H1 (cell line): ENCODE data around the gene ANKH. TPM values are rescaled to one million over a fixed set of nuclear protein-coding genes. Genes with fewer than 3 reads are reported as not detected.

Source experiments
- ATF2 ChIP-seq: IDR thresholded peaks from 2 replicates; pipeline ENCODE4 v1.6.1; 2012; ENCODE audit warnings: low read length, inconsistent platforms
- CHD7 ChIP-seq: fragments of 300-600 bp; sonication (generic); IDR thresholded peaks from 2 replicates; pipeline ENCODE4 v1.7.1; 2012; ENCODE audit warnings: low read length, moderate library complexity, mild to moderate bottlenecking, inconsistent platforms; ENCODE audit not compliant: insufficient replicate concordance
- KDM4A ChIP-seq: IDR thresholded peaks from one replicate; pipeline ENCODE4 v1.7.1; 2012; ENCODE audit warnings: low read depth, mild to moderate bottlenecking, moderate library complexity, low read length, inconsistent platforms; ENCODE audit not compliant: severe bottlenecking
- SIN3A ChIP-seq, 2 experiments: IDR thresholded peaks in 1 of 2; conservative IDR thresholded peaks in 1 of 2; 2 replicates each; pipeline ENCODE4 v1.6.1; 2011 to 2012; ENCODE audit warnings: low read length in 2 of 2, improper control_type of control experiment in 1 of 2, low read depth in 1 of 2, mild to moderate bottlenecking in 1 of 2
- ZNF274 ChIP-seq: IDR thresholded peaks from 2 replicates; pipeline ENCODE4 v1.7.0; 2012; ENCODE audit warnings: low read length, borderline replicate concordance; ENCODE audit errors: extremely low read depth
- polyA plus RNA-seq, 7 experiments: library from polyadenylated mRNA; depleted of rRNA in 3 of 7; stranded (reverse) in 5 of 7; unstranded in 2 of 7; fragments of >200 nt in 5 of 7; fragments of 200-250 nt in 2 of 7; gene quantifications; 1 replicate in 5 of 7; 2 replicates in 1 of 7; 4 replicates in 1 of 7; pipeline versions ENCODE4 v1.2.1 to v1.2.3, GENCODE V29; 2011 to 2013; ENCODE audit warnings: missing spikeins in 2 of 7, mixed read lengths in 2 of 7
- total RNA-seq: library from RNA; stranded (reverse); fragmentation: NEBNext Ultra II Directional; extraction: Animal tissue kit (Norgen Biotek cat#: 25700); gene quantifications from 2 replicates; pipeline ENCODE4 v1.2.1, GENCODE V29; 2021

Gene ANKH
- total and polyA plus RNA-seq, 2 of the 8 experiments (the other 6 are each of a cell fraction or from before 2014, with no cell fraction given): 5.3 to 13.0 TPM

- TF ChIP-seq CHD7: no peak
- TF ChIP-seq SIN3A (conservative IDR thresholded peaks at IDR 0.05 in 1 of 2, IDR thresholded peaks at IDR 0.05 in 1 of 2; ENCODE audit: low read depth in 1 of 2, low read length in 2 of 2): no peak
- no peak for TF ChIP-seq ZNF274
- no peak for TF ChIP-seq KDM4A
- no peak for TF ChIP-seq ATF2
These were observed 50.3 kb downstream of the ANKH start (continued) for GRCh38 chr5:14821100-14821845.
